Gastroesophageal sphincter (tissue), 4 donors: Measurements from ENCODE around the gene MED26. TPM values are rescaled to one million over a fixed set of nuclear protein-coding genes. Genes with fewer than 3 reads are reported as not detected.
A peak's percentile ranks its signal among the peaks of the same experiment; 100 is the strongest.

Experiments
- ATAC-seq: fragments of 150-250 bp; one replicate; pipeline ENCODE4 v1.9.1; 2016; ENCODE audit warnings: mild to moderate bottlenecking, moderate library complexity
- H3K27ac ChIP-seq, 4 donors: fragments of 200-600 bp; sonication (generic) in 3 of 4; 1 replicate in 3 of 4; 2 replicates in 1 of 4; pipeline ENCODE4 v1.5.1; 2016 to 2019
- H3K27me3 ChIP-seq: fragments of 200-600 bp; sonication (generic); one replicate; pipeline ENCODE4 v1.5.1; 2019
- H3K36me3 ChIP-seq, 2 donors: fragments of 200-600 bp; sonication (generic); one replicate each; pipeline ENCODE4 v1.5.1; 2019; ENCODE audit warnings: control low read depth in 1 of 2
- H3K4me1 ChIP-seq, 3 donors: fragments of 200-600 bp; sonication (generic); 1 replicate in 2 of 3; 2 replicates in 1 of 3; pipeline ENCODE4 v1.5.1; 2016 to 2019; ENCODE audit warnings: control low read depth in 2 of 3
- H3K4me3 ChIP-seq, 2 donors: fragments of 200-600 bp; sonication (generic); one replicate each; pipeline ENCODE4 v1.5.1; 2019; ENCODE audit warnings: mild to moderate bottlenecking in 1 of 2, moderate library complexity in 1 of 2
- H3K9me3 ChIP-seq, 3 donors: fragments of 200-600 bp; sonication (generic); one replicate each; pipeline ENCODE4 v1.5.1; 2017 to 2019; ENCODE audit warnings: control low read depth in 2 of 3
- EP300 ChIP-seq: sonication (generic); formaldehyde crosslinking; IDR thresholded peaks from one replicate; pipeline ENCODE4 v1.6.1; 2017; ENCODE audit warnings: antibody characterized with exemption, mild to moderate bottlenecking
- POLR2A ChIP-seq, 2 donors: fragments of 450-650 bp; IDR thresholded peaks; one replicate each; pipeline ENCODE4 v1.6.1; 2017; ENCODE audit warnings: antibody characterized with exemption in 2 of 2, mild to moderate bottlenecking in 2 of 2, moderate library complexity in 1 of 2
- POLR2AphosphoS5 ChIP-seq: sonication (generic); formaldehyde crosslinking; IDR thresholded peaks from one replicate; pipeline ENCODE4 v1.6.1; 2017; ENCODE audit warnings: antibody characterized with exemption
- whole genome bisulfite sequencing, 2 donors: methylation state at CpG; one replicate each; pipeline ENCODE4 v1.1.5; 2018; ENCODE audit warnings: low coverage in 1 of 2; 5-methylcytosine and 5-hydroxymethylcytosine counted together
- total RNA-seq, 4 donors: library from RNA; depleted of rRNA; stranded (reverse); fragments of >200 nt; gene quantifications; one replicate each; pipeline ENCODE4 v1.1.0, GENCODE V29; 2016
- TF ChIP-seq, protein P1 (sequence below), 4 experiments: fragments of 200-600 bp in 2 of 4; fragments of 450-650 bp in 2 of 4; sonication (generic) in 1 of 4; IDR thresholded peaks; one replicate each; pipeline ENCODE4 v1.5.1; 2017 to 2019; ENCODE audit warnings: antibody characterized with exemption in 4 of 4, mild to moderate bottlenecking in 2 of 4, moderate library complexity in 2 of 4

The MED26 gene
- total RNA-seq, 4 donors from 2014 or later: 5.8 to 10.5 (median 8.3) TPM

DNA sequence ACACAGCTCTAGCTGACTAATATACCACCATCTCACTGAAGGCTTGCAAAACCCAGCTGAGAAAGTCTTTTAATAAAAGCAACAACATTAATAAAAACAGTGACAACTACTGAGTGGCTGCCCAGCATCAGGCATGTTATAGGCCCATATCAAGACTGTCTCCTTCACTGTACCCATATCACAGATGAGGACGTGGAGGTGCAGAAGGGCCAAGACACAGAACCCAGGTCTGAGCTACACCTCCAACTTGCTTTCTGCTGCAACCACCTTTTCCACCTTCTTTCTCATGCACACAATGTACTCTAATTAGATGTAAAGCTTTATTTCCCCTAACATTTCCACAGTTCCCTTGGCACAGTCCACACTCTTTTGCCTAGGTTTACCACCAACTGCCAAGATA, 10.7 kb upstream of the MED26 start:
- peaks cover 0 to 90% of the 10 kb centered on the region in 2 donors for H3K36me3 ChIP-seq

DNA sequence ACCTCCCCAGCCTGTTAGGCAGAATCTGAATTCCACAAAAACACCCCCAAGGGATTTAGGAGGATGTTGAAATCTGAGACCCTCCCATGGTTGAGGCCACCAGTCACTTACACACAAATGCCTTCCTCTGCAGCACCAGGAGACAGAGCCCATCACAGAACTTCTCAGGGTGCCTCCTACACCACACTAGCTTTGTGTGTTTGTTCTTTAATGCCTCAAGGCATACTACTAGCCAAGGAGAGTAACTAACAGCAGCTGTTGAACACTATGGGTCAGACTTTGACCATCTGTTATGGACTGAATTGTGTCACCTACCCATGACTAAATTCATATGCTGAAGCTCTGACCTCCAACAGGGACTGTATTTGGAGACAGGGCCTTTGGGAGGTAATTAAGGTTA, 9.5 kb upstream of the MED26 start:
- ATAC-seq: no peak
- TF ChIP-seq, protein P1, sequence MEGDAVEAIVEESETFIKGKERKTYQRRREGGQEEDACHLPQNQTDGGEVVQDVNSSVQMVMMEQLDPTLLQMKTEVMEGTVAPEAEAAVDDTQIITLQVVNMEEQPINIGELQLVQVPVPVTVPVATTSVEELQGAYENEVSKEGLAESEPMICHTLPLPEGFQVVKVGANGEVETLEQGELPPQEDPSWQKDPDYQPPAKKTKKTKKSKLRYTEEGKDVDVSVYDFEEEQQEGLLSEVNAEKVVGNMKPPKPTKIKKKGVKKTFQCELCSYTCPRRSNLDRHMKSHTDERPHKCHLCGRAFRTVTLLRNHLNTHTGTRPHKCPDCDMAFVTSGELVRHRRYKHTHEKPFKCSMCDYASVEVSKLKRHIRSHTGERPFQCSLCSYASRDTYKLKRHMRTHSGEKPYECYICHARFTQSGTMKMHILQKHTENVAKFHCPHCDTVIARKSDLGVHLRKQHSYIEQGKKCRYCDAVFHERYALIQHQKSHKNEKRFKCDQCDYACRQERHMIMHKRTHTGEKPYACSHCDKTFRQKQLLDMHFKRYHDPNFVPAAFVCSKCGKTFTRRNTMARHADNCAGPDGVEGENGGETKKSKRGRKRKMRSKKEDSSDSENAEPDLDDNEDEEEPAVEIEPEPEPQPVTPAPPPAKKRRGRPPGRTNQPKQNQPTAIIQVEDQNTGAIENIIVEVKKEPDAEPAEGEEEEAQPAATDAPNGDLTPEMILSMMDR (IDR thresholded peaks at IDR 0.05): no peak
- TF ChIP-seq EP300 (no peak), POLR2A (IDR thresholded peaks at IDR 0.05) (no peak), POLR2AphosphoS5 (no peak)
- H3K27me3 ChIP-seq: no peaks in the 10 kb centered on the region
- peaks cover 0 to 85% of the 10 kb centered on the region in 2 donors for H3K36me3 ChIP-seq
- no peak overlapping the region for H3K4me3 ChIP-seq
- H3K4me1 ChIP-seq: peaks cover 0 to 25% (median 0%) of the 10 kb centered on the region in 3 donors
- H3K9me3 ChIP-seq: no peaks in the 10 kb centered on the region
- H3K27ac ChIP-seq: no peak overlapping the region

More for the DNA sequence above, 10.7 kb upstream of the MED26 start:
- H3K4me3 ChIP-seq: no peak overlapping the region
- no peaks in the 10 kb centered on the region for H3K27me3 ChIP-seq
- H3K27ac ChIP-seq: no peak overlapping the region
- WGBS, 2 donors: 92 to 100% methylated on average over 1 of the region's 1 CpG
- H3K4me1 ChIP-seq: peaks cover 0 to 25% (median 0%) of the 10 kb centered on the region in 3 donors
- ATAC-seq: no peak
- H3K9me3 ChIP-seq: no peaks in the 10 kb centered on the region
- TF ChIP-seq POLR2A (IDR thresholded peaks at IDR 0.05): no peak
- TF ChIP-seq EP300: no peak
- TF ChIP-seq POLR2AphosphoS5: no peak
- TF ChIP-seq, protein P1 (IDR thresholded peaks at IDR 0.05): no peak

DNA sequence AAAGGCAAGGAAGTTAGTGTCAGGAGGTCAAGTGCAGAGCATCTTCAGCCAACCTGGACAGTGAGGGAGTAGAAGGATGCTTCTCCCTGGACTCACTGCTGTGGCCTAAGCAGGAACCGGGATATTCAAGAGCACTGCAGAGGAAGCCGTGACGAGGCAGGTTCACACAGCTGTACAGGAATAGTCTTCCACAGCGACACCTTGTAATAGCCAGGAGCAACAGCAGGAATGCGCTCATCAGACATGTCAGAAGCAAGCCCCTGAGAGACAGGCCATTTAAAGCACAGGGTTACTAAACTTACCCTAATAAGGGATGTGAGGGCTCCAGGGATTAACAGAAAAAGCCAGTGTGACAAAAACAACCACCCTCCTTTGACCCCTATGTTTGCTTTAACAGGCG, 3.5 kb upstream of the MED26 start:
- WGBS, 2 donors: 77 to 97% methylated on average over 5 to 6 of the region's 6 CpGs
- no peak for TF ChIP-seq POLR2AphosphoS5
- no peak for TF ChIP-seq EP300
- no peak for TF ChIP-seq POLR2A (IDR thresholded peaks at IDR 0.05)
- ATAC-seq: no peak
- peaks cover 2 to 23% (median 13%) of the 10 kb centered on the region in 3 donors for H3K4me1 ChIP-seq
- no peak overlapping the region for H3K4me3 ChIP-seq
- H3K9me3 ChIP-seq: no peaks in the 10 kb centered on the region
- peaks cover 0 to 60% of the 10 kb centered on the region in 2 donors for H3K36me3 ChIP-seq
- H3K27me3 ChIP-seq: no peaks in the 10 kb centered on the region
- H3K27ac ChIP-seq: no peak overlapping the region

DNA sequence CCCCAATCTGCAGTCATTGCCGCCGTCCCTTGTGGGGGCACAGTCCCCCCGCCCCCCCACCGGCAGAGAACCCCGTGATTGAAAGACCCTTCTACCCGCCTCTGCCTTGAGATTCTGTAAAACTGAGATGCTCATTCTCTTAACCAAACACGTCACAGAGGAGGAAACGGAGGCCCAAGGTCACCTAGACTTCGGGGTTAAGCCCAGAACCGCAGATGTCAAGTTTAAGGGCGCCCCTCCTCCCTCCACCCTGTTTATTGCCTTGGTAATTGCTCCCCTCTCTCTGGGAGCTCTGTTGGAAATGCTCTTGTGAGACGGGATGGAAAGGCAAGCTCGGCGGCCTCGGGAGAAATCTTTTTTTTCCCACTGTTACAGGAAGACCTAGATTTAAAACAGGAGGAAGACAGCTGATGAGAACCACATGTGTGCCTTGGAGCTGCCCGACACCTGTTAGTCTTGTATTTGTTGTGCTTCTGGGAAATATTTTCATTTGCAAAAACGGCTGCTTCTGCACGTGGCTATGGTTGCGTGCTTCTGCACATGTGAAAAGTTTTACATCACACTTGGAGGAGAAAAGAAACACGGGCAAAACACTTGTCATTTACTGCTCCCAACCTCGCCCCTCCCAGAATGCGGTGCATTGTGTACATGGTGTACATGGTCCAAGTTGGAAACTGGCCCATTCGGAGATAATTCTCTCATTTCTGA, 1.1 kb upstream of the MED26 start:
- Histone ChIP-seq H3K9me3 (no peaks in the 10 kb centered on the region), H3K4me1 (peaks cover 2 to 46% (median 32%) of the 10 kb centered on the region in 3 donors), H3K27me3 (no peaks in the 10 kb centered on the region), H3K4me3 (peak overlapping the region; percentile 98 to 99), H3K36me3 (peaks cover 0 to 51% of the 10 kb centered on the region in 2 donors), H3K27ac (peak overlapping the region; percentile 95 to 99 (median 96))
- ATAC-seq: peak; percentile 2
- WGBS, 2 donors: 1 to 2% methylated on average over 11 to 13 of the region's 23 CpGs
- TF ChIP-seq, protein P1 (IDR thresholded peaks at IDR 0.05): no peak
- peak; percentile 62 for TF ChIP-seq POLR2AphosphoS5
- no peak for TF ChIP-seq EP300

DNA sequence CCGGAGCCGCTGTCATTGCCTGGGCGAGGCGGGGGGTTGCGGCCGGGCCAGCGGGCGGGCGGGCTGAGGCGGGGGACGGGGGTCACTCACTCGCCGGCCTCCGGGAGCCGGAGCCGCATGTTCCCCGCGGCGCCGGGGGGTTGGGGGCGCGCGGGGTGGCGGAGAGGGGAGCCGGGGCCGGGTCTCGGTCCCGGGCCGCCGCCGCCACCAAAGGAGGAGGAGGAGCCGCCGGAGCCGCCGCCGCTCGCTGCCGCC, 149 bp downstream of the MED26 start:
- peak overlapping the region; percentile 98 to 99 for H3K4me3 ChIP-seq
- peaks cover 2 to 48% (median 32%) of the 10 kb centered on the region in 3 donors for H3K4me1 ChIP-seq
- WGBS, 2 donors: no CpG with 5 or more reads among the region's 38 CpGs
- peaks cover 0 to 52% of the 10 kb centered on the region in 2 donors for H3K36me3 ChIP-seq
- no peaks in the 10 kb centered on the region for H3K27me3 ChIP-seq
- TF ChIP-seq, protein P1 (IDR thresholded peaks at IDR 0.05): no peak
- TF ChIP-seq POLR2A (IDR thresholded peaks at IDR 0.05) (no peak), POLR2AphosphoS5 (no peak), EP300 (no peak)
- H3K27ac ChIP-seq: peak overlapping the region; percentile 79 to 99 (median 96)
- no peaks in the 10 kb centered on the region for H3K9me3 ChIP-seq
- no peak for ATAC-seq
